ENCODE data around the gene PROKR2.

PROKR2 gene

GRCh38 chr20:5354901-5355300 is 38.1 kb upstream of the PROKR2 start:
- TF ChIP-seq CTCF (conservative IDR thresholded peaks at IDR 0.05): no peak
- H3K27ac ChIP-seq: no peak overlapping the region

DNA sequence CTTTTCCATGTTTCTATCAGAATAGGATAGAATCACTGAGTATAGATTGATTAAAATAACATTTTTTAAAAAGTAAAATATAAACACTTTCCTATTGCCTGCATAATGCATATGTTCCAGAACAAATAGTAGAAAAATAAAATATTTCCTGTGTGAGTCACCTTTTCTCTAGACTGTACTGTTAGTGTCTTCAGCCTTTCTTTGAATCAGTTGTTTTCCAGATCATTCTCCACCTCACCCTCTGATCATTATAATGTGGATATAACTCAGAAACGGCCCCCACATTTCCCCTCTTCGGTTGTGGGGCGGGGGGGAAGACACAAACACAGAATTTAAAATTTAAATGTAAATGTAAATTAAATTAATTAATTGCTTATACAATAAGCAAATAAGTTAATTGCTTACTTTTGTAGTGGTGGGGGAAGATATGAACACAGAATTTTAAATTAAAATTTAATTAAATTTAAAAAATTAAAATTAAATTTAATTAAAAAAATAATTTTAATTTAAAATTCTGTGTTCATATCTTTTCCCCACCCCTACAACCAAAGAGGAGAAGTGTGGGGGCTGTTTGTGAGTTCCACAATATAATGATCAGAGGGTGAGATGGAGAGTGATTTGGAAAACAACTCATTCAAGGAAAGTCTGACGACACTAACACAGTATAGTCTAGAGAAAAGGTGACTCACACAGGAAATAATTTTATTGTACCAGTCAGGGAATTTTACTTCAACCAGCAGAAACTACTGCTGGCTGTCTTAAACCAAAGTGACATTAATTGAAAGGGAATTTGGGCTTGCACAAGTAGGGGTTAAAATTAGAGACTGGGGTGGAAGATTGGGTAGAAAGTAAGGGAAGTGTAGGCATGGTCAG is 37.1 kb upstream of the PROKR2 start:
- no peak for TF ChIP-seq CTCF (conservative IDR thresholded peaks at IDR 0.05)
- no peak overlapping the region for H3K27ac ChIP-seq

DNA sequence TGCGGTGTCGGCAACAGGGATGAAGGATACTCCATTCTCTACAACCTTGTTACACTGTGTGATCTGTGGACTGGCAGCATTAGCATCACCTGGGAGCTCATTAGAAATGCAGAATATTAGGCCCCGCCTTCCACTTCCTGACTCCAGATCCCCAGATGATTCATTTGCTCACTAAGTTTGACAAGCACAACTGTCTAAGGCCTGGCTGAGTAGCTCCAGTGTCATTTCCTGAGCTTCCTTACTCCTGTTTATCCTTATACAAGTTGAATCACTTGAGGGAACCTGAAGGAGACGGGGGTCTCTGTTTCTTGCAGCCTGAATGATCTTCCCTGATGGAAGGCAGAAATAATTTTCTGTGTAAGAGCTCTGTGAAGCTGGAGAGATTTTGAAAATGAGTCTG is 32.7 kb upstream of the PROKR2 start:
- TF ChIP-seq CTCF (conservative IDR thresholded peaks at IDR 0.05): no peak
- no peak overlapping the region for H3K27ac ChIP-seq

- no peak overlapping the region for H3K27ac ChIP-seq
- TF ChIP-seq CTCF (conservative IDR thresholded peaks at IDR 0.05): no peak
Measured at GRCh38 chr20:5342021-5342420, 25.3 kb upstream of the PROKR2 start.

GRCh38 chr20:5331340-5331739 is 14.6 kb upstream of the PROKR2 start:
- H3K27ac ChIP-seq: no peak overlapping the region
- TF ChIP-seq CTCF (conservative IDR thresholded peaks at IDR 0.05): no peak

- TF ChIP-seq CTCF (conservative IDR thresholded peaks at IDR 0.05): no peak
- no peak overlapping the region for H3K27ac ChIP-seq
Measured at GRCh38 chr20:5328268-5328667, 11.5 kb upstream of the PROKR2 start.

DNA sequence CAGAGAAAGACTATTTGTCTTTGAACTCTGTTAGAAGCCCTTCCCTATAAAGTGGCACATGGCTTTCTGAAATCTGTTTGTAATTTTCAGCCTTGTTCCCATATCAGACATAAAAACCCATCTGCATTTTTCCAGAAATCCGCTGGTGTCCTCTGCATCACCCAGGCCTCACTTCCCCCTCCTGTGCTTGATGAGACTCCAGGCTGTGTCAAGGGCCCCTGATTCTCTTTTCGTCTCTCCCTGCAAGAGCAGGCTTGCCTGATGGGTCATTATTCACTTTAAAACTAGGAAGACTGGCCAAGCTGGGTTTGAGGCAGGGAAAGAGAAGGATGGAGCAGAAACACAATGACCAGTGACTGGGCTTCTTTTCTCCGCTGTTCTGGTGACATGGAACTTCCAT is 10.6 kb upstream of the PROKR2 start:
- H3K27ac ChIP-seq: no peak overlapping the region
- TF ChIP-seq CTCF (conservative IDR thresholded peaks at IDR 0.05): no peak
